GM12878 (cell line): Measurements from ENCODE around the gene RAB36. TPM values are rescaled to one million over a fixed set of nuclear protein-coding genes. Genes with fewer than 3 reads are reported as not detected.

ENCODE experiments used
- BMI1 ChIP-seq: fragments of 450-650 bp; IDR thresholded peaks from 2 replicates; pipeline ENCODE4 v1.6.1; 2016; ENCODE audit warnings: mild to moderate bottlenecking, moderate library complexity, borderline replicate concordance
- CHD2 ChIP-seq: IDR thresholded peaks from 2 replicates; pipeline ENCODE4 v1.6.1; 2011; ENCODE audit warnings: low read depth, low read length, improper control_type of control experiment, borderline replicate concordance
- E2F8 ChIP-seq: fragments of 450-650 bp; IDR thresholded peaks from 2 replicates; pipeline ENCODE4 v1.6.1; 2018; ENCODE audit warnings: mild to moderate bottlenecking, low read depth, moderate library complexity; ENCODE audit not compliant: partially characterized antibody
- PML ChIP-seq: IDR thresholded peaks from 2 replicates; pipeline ENCODE4 v1.6.1; 2012; ENCODE audit warnings: low read length, inconsistent platforms
- POLR2AphosphoS2 ChIP-seq: IDR thresholded peaks from 2 replicates; pipeline ENCODE4 v1.6.1; 2011; ENCODE audit warnings: low read depth, mild to moderate bottlenecking, low read length, improper control_type of control experiment, moderate library complexity
- RELA ChIP-seq: fragments of 450-650 bp; IDR thresholded peaks from 2 replicates; pipeline ENCODE4 v1.8.0; 2014; ENCODE audit warnings: borderline replicate concordance; ENCODE audit not compliant: partially characterized antibody
- ZNF592 ChIP-seq: fragments of 450-650 bp; IDR thresholded peaks from 2 replicates; pipeline ENCODE4 v1.6.1; 2017; ENCODE audit warnings: mild to moderate bottlenecking, moderate library complexity
- polyA plus RNA-seq, 11 experiments: library from polyadenylated mRNA; depleted of rRNA in 4 of 11; unstranded in 6 of 11; stranded (reverse) in 5 of 11; fragments of >200 nt; fragmentation: Nextera tagmentation in 4 of 11; fragmentation: Illumina TruSeq in 1 of 11; extraction: Ambion mirVana in 4 of 11; extraction: Trizol in 1 of 11; gene quantifications; 1 replicate in 1 of 11; 2 replicates in 10 of 11; pipeline versions ENCODE4 v1.2.1 to v1.2.3, GENCODE V29; 2011 to 2016; ENCODE audit warnings: inconsistent platforms in 2 of 11, missing spikeins in 2 of 11, low read depth in 1 of 11
- total RNA-seq, 4 experiments: library from RNA; depleted of rRNA in 3 of 4; stranded (reverse); fragments of >200 nt in 3 of 4; fragmentation: Illumina TruSeq in 1 of 4; extraction: Trizol in 1 of 4; gene quantifications; 2 replicates each; pipeline versions ENCODE4 v1.2.1 to v1.2.3, GENCODE V29; 2013 to 2021
- TF ChIP-seq, protein P1 (sequence below): fragments of 450-650 bp; IDR thresholded peaks from 2 replicates; pipeline ENCODE4 v1.6.1; 2016; ENCODE audit warnings: mild to moderate bottlenecking, moderate library complexity, borderline replicate concordance

RAB36 gene
- total and polyA plus RNA-seq, 10 of the 15 experiments (the other 5 are each of a cell fraction or from before 2014, with no cell fraction given) = 0.31 to 2.7 (median 1.1) TPM

- TF ChIP-seq ZNF592 (no peak), POLR2AphosphoS2 (no peak), RELA (no peak), CHD2 (no peak), E2F8 (no peak), PML (no peak), BMI1 (no peak)
- TF ChIP-seq, protein P1, sequence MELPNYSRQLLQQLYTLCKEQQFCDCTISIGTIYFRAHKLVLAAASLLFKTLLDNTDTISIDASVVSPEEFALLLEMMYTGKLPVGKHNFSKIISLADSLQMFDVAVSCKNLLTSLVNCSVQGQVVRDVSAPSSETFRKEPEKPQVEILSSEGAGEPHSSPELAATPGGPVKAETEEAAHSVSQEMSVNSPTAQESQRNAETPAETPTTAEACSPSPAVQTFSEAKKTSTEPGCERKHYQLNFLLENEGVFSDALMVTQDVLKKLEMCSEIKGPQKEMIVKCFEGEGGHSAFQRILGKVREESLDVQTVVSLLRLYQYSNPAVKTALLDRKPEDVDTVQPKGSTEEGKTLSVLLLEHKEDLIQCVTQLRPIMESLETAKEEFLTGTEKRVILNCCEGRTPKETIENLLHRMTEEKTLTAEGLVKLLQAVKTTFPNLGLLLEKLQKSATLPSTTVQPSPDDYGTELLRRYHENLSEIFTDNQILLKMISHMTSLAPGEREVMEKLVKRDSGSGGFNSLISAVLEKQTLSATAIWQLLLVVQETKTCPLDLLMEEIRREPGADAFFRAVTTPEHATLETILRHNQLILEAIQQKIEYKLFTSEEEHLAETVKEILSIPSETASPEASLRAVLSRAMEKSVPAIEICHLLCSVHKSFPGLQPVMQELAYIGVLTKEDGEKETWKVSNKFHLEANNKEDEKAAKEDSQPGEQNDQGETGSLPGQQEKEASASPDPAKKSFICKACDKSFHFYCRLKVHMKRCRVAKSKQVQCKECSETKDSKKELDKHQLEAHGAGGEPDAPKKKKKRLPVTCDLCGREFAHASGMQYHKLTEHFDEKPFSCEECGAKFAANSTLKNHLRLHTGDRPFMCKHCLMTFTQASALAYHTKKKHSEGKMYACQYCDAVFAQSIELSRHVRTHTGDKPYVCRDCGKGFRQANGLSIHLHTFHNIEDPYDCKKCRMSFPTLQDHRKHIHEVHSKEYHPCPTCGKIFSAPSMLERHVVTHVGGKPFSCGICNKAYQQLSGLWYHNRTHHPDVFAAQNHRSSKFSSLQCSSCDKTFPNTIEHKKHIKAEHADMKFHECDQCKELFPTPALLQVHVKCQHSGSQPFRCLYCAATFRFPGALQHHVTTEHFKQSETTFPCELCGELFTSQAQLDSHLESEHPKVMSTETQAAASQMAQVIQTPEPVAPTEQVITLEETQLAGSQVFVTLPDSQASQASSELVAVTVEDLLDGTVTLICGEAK = no peak
- TF ChIP-seq, all 136 proteins: peak for 3
These were observed 6.5 kb upstream of the RAB36 start (continued) for GRCh38 chr22:23138584-23139435.
